Activated gamma-delta T cell (primary cell): ENCODE data around the gene RAF1.
"Not testable (repeated sequence)": the region's sequence is repeated elsewhere in the genome, so short reads cannot be mapped to it uniquely, and the experiment has no call there.

Experiments used
- DNase-seq: peaks from one replicate; lab custom pipeline; 2025; lab: John Stamatoyannopoulos, UW

RAF1 gene

DNA sequence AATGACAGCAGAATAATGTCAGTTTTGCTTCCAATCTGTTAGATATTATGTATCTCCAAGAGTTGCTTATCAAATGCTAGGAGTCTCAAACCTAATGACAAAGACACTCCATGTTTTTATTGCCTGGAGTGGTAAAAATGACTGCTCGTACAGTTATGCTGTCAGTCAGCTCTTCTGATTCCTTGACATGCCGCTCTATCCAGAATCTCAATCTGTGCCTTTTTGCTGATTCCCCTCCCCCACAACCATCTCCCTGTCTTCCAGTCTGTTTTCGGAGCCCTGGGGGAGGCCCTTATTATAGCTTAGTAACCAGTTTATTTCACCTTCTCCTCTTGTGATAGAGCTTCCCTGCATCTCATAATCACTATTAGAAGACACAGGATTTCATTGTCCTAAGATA lies 104.4 kb downstream of the RAF1 start:
- no peak for DNase-seq

DNA sequence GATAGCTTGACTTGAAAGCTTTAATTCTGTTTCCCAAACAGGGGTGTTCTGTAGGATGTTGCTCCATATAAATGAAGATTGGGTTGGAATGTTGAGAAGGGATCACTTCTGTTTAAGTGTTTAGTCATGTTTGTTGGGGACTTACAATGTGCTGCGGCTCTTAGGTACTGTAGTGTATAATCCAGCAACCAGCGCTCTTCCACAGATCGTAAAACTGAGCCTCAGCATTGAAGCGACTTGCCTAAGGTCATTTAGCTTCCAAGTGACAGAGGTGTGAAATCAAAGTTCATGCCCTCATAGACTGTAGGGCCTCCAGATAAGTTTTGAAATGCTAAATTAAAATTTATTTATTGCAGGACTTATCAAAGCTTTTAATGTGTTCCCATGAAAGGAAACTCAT lies 105.2 kb downstream of the RAF1 start:
- DNase-seq = no peak

DNA sequence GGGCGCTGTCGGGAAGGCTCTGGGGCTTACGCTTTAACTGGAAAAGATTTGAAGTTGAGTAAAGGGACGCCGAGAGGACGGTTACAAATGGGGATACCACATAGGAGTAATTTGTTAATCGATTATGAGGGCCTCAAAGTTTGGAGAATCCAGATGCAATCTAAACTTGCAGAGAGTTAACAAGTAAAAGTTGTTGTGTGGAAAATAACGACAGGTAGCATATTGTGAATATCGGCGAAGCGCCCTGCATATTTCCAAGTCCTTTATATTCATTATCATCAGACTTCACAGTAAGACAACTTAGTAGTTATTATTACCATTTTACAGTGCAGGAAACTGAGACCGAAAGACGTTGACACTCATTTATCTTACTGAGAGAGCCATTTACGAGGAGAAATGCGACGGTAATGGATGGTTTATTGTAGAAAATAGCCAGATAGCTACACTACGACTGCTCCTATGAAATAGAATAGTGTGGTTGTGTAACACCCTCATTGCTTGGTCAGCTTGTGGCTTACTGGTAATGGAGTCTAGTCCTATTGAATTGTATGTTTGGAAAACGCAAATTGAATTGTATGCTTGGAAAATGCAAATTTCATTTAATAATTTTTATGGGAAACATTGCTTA lies 106.3 kb downstream of the RAF1 start:
- no peak for DNase-seq

DNA sequence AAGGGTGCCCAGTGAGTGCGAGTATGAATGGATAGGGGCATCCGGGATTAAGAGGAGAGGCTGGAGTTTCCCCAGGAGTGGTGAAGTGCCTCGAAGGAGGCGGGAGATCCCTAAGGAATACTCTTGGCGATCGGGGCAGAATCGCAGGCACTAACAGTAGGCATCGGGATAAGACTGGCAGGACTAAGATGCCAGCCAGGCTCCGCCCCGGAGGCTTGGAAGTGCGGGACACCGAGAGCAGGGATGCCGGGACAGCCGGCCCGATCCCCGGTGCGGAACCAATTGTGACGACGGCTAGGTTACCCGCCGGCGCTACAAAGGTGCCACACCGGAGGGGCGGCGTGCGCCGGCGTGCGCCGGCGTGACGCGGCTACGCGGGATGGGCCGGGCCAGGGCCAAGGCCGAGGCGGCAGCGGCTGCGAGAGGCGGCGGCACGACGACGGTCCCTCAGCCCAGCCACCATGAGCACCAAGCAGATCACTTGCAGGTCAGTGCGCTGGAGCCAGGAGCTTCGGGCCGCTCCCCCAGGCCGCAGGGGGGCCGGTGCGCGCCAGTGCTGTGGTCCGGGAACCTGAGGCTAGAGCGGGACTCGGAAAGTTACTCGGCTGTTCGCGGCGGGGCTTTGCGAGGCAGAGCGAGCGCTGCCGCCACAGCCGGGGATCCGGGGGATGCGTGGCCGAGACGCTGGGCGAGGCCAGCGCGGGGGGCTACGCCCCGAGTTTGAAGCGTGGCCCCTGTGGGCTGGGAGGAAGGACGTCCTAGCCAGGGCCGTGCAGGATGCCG lies 107.0 kb downstream of the RAF1 start, which contains the start of gene MKRN2:
MKRN2 (plus strand) TSS at position 398 of the 783 bp plus-strand sequence; CDS start at position 462, 64 bp downstream.
- peak; percentile 76 for DNase-seq

DNA sequence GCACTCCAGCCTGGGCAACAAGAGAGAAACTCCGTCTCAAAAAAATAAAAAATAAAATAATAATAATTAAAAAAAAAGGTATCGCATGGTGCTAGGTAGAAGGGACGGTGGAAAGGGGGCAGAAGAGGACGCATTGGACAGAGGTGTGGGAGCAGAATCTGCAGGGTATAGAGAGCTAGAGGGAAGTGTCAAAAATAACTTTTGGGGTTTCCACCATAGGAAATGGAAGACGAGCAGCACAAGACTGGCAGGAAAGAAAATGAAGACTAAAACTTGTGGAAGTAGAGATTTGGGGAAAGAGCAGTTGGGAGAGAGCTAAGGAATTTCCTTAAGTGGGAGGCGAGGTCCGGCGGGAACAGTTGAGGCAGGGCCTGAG lies 107.6 kb downstream of the RAF1 start:
- no peak for DNase-seq

DNA sequence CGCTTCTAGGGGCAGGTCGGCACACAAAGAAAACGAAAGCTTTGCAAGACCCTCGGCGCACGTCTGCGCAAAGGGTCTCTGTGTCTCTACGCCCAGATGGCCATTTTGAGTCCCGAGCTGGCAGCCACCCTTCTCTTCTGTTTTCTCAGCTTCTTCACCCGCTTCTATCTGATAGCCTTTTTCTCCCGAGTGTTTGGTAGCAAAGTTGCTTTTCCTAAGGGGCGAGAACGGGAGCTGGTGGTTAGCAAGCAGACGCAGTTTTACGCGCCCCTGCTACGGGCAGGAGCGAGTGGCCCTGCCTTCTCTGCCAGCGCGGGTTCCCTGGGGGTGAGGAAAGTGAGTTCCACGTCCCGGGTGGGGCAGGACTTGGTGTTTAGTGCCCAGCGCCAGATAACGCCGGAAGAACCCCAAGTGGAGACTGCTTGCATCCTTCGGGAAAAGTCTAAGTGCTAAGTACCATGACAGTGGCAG lies 110.0 kb downstream of the RAF1 start:
- no peak for DNase-seq

DNA sequence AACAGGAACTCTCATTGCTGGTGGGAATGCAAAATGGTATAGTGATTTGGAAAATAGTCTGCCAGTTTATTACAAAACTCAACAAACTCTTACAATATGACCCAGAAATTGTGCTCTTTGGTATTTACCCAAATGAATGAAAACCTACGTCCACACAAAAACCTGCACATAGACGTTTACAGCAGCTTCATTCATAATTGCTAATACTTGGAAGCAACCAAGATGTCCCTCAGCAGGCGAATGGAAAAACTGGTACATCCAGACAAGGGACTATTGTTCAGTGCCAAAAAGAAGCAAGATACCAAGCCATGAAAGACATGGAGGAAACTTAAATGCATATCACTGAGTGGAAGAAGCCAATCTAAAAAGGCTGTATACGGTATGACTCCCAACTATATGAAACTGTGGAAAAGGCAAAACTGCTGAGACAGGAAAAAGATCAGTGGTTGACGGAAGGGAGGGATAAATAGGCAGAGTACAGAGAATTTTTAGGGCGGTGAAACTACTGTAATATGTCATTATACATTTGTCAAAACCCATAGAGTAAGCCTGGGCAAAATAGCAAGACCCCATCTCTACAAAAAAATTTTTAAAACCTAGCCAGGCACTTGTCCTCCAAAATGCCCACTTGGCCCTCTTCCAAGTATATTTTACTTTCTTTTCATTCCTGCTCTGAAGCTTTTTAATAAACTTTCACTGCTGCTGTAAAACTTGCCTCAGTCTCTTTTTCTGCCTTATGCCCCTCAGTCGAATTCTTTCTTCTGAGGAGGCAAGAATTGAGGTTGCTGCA lies 113.8 kb downstream of the RAF1 start:
- DNase-seq = no peak

DNA sequence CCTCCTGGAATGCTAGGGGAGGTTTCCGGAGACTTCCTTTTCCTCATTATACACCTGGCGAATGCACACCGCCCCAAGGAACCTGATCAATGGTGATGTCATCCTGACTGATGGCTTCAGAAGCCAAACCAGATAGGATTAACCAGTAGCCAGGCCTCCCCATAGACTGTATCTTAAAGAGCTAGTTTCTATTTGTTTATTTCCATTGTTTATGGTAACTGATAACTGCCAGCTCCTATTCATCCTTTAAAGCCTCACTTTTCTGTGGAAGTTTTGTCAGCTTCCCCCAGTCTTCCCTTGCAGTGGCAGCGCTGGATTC lies 118.5 kb downstream of the RAF1 start, which contains the start of gene MKRN2OS:
MKRN2OS (minus strand) TSS at position 27 of the 319 bp plus-strand sequence. CDS start 35 bp downstream, outside the sequence.
- DNase-seq = no peak

DNA sequence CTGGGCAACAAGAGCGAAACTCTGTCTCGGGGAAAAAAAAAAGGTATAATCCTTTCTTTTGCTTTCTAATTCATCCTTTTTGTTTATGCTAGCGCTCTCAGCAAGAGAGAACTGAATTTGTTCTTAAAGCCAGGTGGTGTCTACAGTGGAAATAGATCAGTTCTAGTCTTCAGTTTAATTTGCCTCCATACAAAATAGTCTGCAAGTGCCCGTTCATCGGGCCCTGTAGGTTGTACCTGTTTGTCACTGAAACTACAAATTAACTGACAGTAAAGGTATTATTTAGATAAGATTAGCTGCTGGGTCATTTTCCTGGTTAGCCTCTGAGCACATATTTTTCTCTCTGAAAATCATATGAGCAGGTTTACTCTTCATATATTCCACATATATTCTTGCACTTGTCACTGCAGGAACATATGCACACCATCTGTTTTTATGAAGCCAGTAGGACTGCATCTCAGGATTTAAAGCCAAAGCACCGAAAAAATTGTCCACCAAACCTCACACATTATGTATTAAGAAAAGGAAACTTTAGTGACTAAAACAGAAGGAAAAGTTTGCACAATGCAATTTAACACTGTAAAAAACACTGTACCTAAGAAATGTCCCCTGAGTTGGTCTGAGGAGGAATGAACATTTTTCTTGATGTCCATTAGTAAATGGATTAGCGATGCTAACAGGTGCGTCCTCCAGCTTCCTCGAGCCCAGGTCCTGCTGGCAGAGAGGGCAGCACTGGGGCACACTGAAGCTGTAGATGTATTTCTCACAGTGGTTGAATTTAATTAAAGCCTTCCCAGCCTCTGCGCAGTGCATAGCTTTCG lies 119.1 kb downstream of the RAF1 start:
- DNase-seq = no peak

DNA sequence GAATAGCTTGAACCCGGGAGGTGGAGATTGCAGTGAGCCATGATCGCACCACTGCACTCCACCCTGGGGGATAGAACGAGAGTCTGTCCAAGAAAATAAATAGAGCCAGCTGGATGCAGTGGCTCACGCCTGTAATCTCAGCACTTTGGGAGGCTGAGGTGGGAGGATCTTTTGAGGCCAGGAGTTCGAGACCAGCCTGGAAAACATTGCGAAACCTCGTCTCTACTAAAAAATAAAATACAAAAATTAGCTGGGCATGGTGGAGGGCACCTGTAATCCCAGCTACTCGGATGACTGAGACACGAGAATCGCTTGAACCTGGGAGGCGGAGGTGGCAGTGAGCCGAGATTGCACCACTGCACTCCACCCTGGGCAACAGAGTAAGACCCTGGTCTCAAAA lies 120.4 kb downstream of the RAF1 start:
- not testable (repeated sequence) for DNase-seq

DNA sequence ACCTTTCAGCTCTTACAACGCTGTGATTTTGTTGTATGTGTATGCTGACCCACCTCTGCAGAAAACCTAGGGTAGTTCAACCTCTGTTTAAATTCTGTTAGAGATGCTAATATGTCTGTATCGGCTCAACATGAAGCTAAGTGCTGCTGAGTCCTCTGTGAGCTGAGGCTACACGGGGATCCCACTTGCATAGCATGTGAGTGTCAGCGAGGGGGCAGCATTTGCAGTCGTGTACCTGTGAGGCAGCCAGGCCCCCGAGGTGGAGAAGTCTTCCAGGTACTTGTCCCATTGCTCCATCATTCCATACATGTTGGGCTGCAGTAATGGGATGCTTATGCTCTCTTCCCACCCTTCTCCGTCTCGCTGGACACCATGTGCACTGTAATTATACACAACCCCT lies 122.3 kb downstream of the RAF1 start:
- no peak for DNase-seq

DNA sequence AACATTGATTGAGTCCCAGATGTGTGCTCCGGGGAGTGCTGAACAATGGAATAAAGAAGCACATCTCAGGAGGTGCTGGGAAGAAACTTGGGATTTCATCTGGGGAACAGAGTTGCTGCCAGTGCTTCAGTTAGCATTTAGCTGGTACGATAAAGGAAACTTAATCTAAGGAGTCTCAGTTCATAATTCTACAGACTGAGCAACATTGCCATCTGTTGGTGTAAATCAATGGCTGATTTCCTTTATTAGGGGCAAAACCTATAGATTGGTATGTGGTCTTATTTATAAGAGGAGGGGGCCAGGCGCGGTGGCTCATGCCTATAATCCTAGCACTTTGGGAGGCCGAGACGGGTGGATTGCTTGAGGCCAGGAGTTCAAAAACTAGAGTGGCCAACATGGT lies 127.5 kb downstream of the RAF1 start:
- no peak for DNase-seq
